Tibial artery (tissue), 4 donors: ENCODE data around the gene ACOXL.

Source experiments
- DNase-seq, 2 donors: peaks; one replicate each; pipeline ENCODE4 v3.0.0-alpha.2; 2019
- H3K27ac ChIP-seq, 2 donors: fragments of 200-600 bp; sonication (generic) in 1 of 2; 1 replicate in 1 of 2; 2 replicates in 1 of 2; pipeline ENCODE4 v1.5.1; 2018 to 2019; ENCODE audit warnings: mild to moderate bottlenecking in 1 of 2
- H3K27me3 ChIP-seq, 2 donors: fragments of 200-600 bp; sonication (generic) in 1 of 2; one replicate each; pipeline versions ENCODE4 v1.5.1 to v1.6.0; 2016 to 2019
- H3K36me3 ChIP-seq, 3 donors: fragments of 200-600 bp; sonication (generic) in 2 of 3; one replicate each; pipeline ENCODE4 v1.5.1; 2016 to 2019; ENCODE audit warnings: mild to moderate bottlenecking in 2 of 3
- H3K4me1 ChIP-seq, 4 donors: fragments of 200-600 bp; sonication (generic) in 2 of 4; 1 replicate in 3 of 4; 2 replicates in 1 of 4; pipeline ENCODE4 v1.5.1; 2016 to 2019
- H3K4me3 ChIP-seq, 2 donors: fragments of 200-600 bp; sonication (generic) in 1 of 2; 1 replicate in 1 of 2; 2 replicates in 1 of 2; pipeline ENCODE4 v1.5.1; 2018 to 2019; ENCODE audit warnings: mild to moderate bottlenecking in 2 of 2
- H3K9me3 ChIP-seq, 3 donors: fragments of 200-600 bp; sonication (generic) in 1 of 3; one replicate each; pipeline ENCODE4 v1.5.1; 2016 to 2019
- intact Hi-C: fragments of 100-400 bp; cut with DNase I; formaldehyde crosslinking; loops from one replicate; pipeline ENCODE4 v1.15.0; 2023; ENCODE audit warnings: low total_unique reads
- TF ChIP-seq, protein P1 (sequence below), 2 experiments: fragments of 200-600 bp in 1 of 2; fragments of 450-650 bp in 1 of 2; IDR thresholded peaks; one replicate each; pipeline ENCODE4 v1.5.1; 2017 to 2019; ENCODE audit warnings: antibody characterized with exemption in 2 of 2, mild to moderate bottlenecking in 1 of 2, moderate library complexity in 1 of 2

The ACOXL gene

DNA sequence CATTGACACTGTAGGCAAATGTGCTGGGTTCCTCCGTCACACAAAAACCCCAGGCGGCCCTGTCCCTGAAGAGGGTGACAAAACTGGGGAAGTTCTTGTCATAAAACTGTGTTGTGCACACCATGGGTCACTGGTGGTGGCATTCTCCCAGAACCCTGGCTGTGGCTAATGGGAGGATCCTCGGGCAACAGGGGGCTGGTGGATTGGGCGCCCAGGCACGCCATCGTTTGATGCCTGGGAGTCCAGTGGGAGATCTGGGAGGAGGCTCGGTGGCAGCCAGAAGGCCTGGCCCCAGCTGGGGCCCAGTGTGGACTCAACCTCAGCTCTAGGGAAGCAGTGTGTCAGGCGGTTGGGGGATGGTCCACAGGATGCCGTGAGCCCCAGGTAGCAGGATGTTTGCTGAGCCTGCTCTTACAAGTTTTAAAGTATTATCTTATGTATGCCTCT is 140.7 kb downstream of the ACOXL start:
- Histone ChIP-seq H3K4me3 (no peak overlapping the region), H3K36me3 (no peaks in the 10 kb centered on the region), H3K4me1 (no peaks in the 10 kb centered on the region), H3K9me3 (no peaks in the 10 kb centered on the region), H3K27ac (no peak overlapping the region), H3K27me3 (peaks cover 0 to 8% of the 10 kb centered on the region in 2 donors)
- intact Hi-C loops: no loop called here
- DNase-seq: no peak
- TF ChIP-seq, protein P1, sequence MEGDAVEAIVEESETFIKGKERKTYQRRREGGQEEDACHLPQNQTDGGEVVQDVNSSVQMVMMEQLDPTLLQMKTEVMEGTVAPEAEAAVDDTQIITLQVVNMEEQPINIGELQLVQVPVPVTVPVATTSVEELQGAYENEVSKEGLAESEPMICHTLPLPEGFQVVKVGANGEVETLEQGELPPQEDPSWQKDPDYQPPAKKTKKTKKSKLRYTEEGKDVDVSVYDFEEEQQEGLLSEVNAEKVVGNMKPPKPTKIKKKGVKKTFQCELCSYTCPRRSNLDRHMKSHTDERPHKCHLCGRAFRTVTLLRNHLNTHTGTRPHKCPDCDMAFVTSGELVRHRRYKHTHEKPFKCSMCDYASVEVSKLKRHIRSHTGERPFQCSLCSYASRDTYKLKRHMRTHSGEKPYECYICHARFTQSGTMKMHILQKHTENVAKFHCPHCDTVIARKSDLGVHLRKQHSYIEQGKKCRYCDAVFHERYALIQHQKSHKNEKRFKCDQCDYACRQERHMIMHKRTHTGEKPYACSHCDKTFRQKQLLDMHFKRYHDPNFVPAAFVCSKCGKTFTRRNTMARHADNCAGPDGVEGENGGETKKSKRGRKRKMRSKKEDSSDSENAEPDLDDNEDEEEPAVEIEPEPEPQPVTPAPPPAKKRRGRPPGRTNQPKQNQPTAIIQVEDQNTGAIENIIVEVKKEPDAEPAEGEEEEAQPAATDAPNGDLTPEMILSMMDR (IDR thresholded peaks at IDR 0.05): no peak

DNA sequence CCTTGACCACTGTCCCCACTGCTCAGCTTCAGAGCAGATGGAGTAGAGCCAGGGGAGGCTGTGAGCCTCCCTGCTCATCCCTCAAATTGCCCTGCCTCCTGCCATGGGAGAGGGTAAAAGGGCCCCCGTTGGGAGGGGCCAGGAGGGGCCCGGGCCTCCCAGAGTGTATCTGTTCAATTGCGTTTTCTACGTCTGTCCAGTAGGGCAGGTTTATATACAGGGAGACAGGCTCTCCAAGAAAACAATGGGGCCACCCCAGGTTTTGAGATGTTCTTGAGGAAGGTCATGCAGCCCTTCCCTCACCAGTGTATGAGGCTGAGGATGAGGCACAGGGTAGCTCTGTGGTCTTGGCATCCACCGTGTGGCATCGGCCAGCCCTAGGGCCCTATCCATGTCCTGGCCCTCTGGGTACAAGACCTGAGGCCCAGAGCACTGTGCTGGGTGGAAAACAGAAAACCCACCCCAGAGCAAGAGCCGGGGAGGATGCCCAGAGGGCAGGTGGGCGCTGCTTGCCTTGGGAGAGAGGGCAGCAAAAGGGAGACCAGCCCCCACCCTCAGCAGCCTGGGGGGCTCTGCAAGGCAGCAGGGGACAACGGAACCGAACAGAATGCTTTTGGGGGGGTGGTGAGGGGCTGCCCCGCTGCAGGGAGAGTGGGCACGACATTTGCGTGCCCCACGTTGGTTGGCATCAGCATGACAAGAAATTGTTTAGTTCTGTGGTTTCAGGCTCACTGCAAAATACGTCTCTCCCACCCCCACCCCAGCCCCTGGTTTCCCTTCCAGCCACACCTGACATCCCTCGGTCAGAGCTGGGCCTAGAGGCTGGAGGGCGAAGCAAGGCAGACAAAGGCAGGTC is 141.5 kb downstream of the ACOXL start:
- Histone ChIP-seq H3K27me3 (peaks cover 0 to 8% of the 10 kb centered on the region in 2 donors), H3K9me3 (no peaks in the 10 kb centered on the region), H3K4me1 (no peaks in the 10 kb centered on the region), H3K27ac (no peak overlapping the region), H3K4me3 (no peak overlapping the region), H3K36me3 (no peaks in the 10 kb centered on the region)
- DNase-seq: no peak
- TF ChIP-seq, protein P1 (IDR thresholded peaks at IDR 0.05): no peak
- intact Hi-C loops: no loop called here

DNA sequence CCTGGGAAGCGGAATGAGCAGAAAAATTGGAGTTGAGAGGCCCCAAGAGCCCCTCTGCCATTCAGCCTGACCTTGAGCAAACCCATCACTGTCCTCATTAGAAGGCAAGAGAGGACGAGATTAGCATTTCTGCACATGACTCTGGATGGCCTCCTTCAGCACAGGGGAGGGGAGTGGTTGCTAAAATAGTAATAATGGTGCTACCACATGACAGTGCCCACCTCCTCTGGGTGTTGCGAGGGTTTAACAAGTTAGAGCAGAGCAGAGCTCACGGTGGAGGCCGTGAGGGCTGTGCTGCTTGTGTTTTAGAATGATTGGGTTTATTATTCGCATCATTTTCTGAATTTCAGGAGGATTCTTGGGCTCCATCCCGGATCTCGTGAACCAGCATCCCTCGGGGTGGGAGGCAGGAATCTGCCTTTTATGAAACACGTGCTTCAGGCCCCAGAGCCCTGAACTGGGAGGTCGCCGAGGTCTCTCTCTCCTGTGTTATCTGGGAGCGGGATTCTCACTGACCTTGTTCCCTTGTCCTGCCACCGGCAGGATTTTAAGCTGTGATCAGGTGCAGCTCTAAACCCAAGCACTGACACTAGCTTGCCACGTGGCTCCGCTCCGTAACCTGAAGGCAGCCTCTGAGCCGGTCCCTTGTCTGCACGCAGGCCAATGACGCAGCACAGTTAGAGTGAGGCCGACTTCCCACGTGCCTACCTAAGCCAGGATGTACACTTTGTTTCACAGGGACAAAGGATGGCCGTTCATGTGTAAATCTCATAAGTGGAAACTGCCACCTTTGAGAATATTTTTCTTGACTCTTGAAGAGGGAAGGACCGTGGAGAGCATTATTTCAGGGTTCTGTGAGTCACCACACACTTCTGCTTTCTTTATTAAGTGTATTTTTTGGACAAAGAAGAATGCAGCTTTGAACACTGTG is 142.3 kb downstream of the ACOXL start:
- Histone ChIP-seq H3K9me3 (no peaks in the 10 kb centered on the region), H3K4me1 (no peaks in the 10 kb centered on the region), H3K27ac (no peak overlapping the region), H3K4me3 (no peak overlapping the region), H3K36me3 (no peaks in the 10 kb centered on the region), H3K27me3 (peaks cover 0 to 8% of the 10 kb centered on the region in 2 donors)
- TF ChIP-seq, protein P1 (IDR thresholded peaks at IDR 0.05): no peak
- DNase-seq: no peak
- intact Hi-C loops: no loop called here

DNA sequence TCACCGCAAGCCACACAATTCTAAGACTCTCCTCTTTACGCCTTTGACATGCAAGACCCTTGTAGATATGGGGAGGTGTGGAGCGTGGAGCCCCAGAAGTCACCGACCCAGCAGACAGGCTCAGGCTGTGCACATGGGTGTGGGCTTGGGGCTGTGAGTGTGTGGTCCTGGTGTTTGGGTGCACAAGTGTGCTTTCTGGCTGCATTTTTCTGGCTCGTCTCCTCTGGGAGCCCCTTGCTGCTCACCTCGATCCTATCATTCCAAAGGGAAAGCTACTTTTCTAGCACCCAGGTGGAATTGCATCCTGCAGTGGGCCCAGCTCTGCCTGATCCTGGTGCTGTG is 143.0 kb downstream of the ACOXL start:
- Histone ChIP-seq H3K27me3 (peaks cover 0 to 4% of the 10 kb centered on the region in 2 donors), H3K4me3 (no peak overlapping the region), H3K4me1 (no peaks in the 10 kb centered on the region), H3K9me3 (no peaks in the 10 kb centered on the region), H3K36me3 (no peaks in the 10 kb centered on the region), H3K27ac (no peak overlapping the region)
- DNase-seq: no peak
- TF ChIP-seq, protein P1 (IDR thresholded peaks at IDR 0.05): no peak
- intact Hi-C loops: no loop called here

DNA sequence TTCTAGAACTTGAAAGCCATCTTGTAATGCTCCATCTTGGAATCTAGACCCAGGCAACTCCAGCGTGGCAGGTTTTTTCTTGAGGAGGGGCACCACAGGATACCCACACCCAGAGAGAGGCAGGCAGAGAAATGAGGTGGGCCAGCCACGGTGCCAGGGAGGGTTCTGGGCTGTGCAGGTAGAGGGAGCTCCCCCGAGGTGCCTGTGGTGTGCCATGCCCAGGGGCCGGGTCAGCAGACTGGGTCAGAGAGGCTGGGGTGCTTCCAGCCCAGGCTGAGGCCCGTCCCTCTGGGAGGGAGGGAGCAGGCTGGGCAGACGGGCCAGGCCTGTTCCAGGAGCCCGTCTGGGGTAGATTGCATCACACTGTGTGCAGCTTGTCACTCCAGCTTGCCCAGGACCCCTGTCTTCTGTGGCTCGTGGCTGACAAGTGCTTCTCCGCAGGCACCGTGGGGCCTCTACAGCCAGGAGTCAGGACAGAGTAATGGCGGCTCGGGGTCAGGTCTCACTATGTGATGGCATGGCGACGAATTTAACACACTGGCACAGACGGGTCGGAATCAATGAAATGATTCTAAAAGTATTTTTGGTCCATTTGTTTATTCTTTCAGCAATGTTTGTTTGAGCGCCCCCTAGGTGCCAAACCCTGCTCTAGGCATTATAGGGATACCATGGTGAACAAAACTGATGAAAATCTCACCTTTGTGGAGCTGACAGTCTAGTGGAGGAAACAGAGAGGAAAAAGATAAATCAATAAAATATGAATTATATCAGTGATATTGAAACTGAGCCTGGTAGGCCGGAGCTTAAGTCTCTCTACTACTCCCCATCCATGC is 144.0 kb downstream of the ACOXL start:
- H3K27ac ChIP-seq: no peak overlapping the region
- TF ChIP-seq, protein P1 (IDR thresholded peaks at IDR 0.05): no peak
- peaks cover 0 to 3% of the 10 kb centered on the region in 2 donors for H3K27me3 ChIP-seq

More for the DNA sequence above, 144.0 kb downstream of the ACOXL start:
- no peak for DNase-seq
- Histone ChIP-seq H3K9me3 (no peaks in the 10 kb centered on the region), H3K36me3 (no peaks in the 10 kb centered on the region), H3K4me3 (no peak overlapping the region), H3K4me1 (no peaks in the 10 kb centered on the region)
- intact Hi-C loops: no loop called here
